H1 (cell line): ENCODE measurements around the gene ZNF556. TPM values are rescaled to one million over a fixed set of nuclear protein-coding genes. Genes with fewer than 3 reads are reported as not detected.
"Not testable (repeated sequence)": the region's sequence is repeated elsewhere in the genome, so short reads cannot be mapped to it uniquely, and the experiment has no call there.

ENCODE experiments used
- CTCF ChIA-PET: fragments of 300-600 bp; sonication (Branson Sonifier 250); formaldehyde crosslinking; loops from one replicate; lab custom pipeline; 2021; ENCODE audit not compliant: partially characterized antibody; lab: Charles Lee
- POLR2A ChIA-PET: fragments of 300-600 bp; sonication (Branson Sonifier 250); formaldehyde crosslinking; loops from one replicate; lab custom pipeline; 2021; ENCODE audit warnings: inconsistent platforms; ENCODE audit not compliant: partially characterized antibody; lab: Charles Lee
- DNase-seq, 2 experiments: peaks; one replicate each; pipeline versions ENCODE4 v3.0.0 to v3.0.0-alpha.2; 2010 to 2022; ENCODE audit warnings: low spot score in 2 of 2, low read depth in 1 of 2, mixed read lengths in 1 of 2
- FAIRE-seq: peaks from 2 replicates; lab custom pipeline; 2011; peaks lifted over from hg19 to GRCh38; lab: Jason Lieb, UNC
- H2AFZ ChIP-seq: 2 replicates; pipeline ENCODE4 v1.8.1; 2012; ENCODE audit warnings: low read length, inconsistent platforms
- H2AK5ac ChIP-seq: 2 replicates; pipeline ENCODE4 v1.6.1; 2013; ENCODE audit warnings: low read depth, low read length
- H2BK120ac ChIP-seq: replicated peaks from 2 replicates; pipeline ENCODE3; 2013; ENCODE audit warnings: low read depth, low read length, inconsistent platforms
- H2BK12ac ChIP-seq: 2 replicates; pipeline ENCODE4 v1.6.1; 2013; ENCODE audit warnings: low read depth, low read length
- H2BK15ac ChIP-seq: 2 replicates; pipeline ENCODE4 v1.6.1; 2013; ENCODE audit warnings: low read length
- H2BK20ac ChIP-seq: 2 replicates; pipeline ENCODE4 v1.6.1; 2013; ENCODE audit warnings: low read length
- H2BK5ac ChIP-seq: 2 replicates; pipeline ENCODE4 v1.6.1; 2013; ENCODE audit warnings: low read depth, low read length
- H3K14ac ChIP-seq: 2 replicates; pipeline ENCODE4 v1.6.1; 2013; ENCODE audit warnings: inconsistent platforms; ENCODE audit not compliant: insufficient read length
- H3K18ac ChIP-seq: 2 replicates; pipeline ENCODE4 v1.6.1; 2013; ENCODE audit warnings: low read length; ENCODE audit errors: extremely low read depth
- H3K23ac ChIP-seq: 2 replicates; pipeline ENCODE4 v1.6.1; 2013; ENCODE audit warnings: inconsistent platforms; ENCODE audit not compliant: insufficient read length
- H3K23me2 ChIP-seq: 2 replicates; pipeline ENCODE4 v1.6.1; 2013; ENCODE audit warnings: low read depth, low read length
- H3K27ac ChIP-seq: 2 replicates; pipeline ENCODE4 v1.6.1; 2011; ENCODE audit warnings: low read depth, low read length, inconsistent platforms
- H3K27me3 ChIP-seq, 4 experiments: replicated peaks in 1 of 4; 1 replicate in 1 of 4; 2 replicates in 3 of 4; pipeline versions ENCODE4 v1.6.1 to v1.8.1; 2011 to 2013; ENCODE audit warnings: low read length in 3 of 4, mild to moderate bottlenecking in 3 of 4, inconsistent platforms in 2 of 4, mixed read lengths in 2 of 4, moderate library complexity in 1 of 4; ENCODE audit not compliant: control insufficient read depth in 3 of 4, insufficient read depth in 3 of 4; ENCODE audit errors: extremely low read depth in 1 of 4
- H3K36me3 ChIP-seq, 4 experiments: 2 replicates each; pipeline versions ENCODE4 v1.6.1 to v1.8.1; 2011 to 2013; ENCODE audit warnings: mild to moderate bottlenecking in 4 of 4, low read length in 3 of 4, moderate library complexity in 2 of 4, control low read depth in 1 of 4, inconsistent platforms in 1 of 4; ENCODE audit not compliant: insufficient read depth in 4 of 4, control insufficient read depth in 2 of 4
- H3K4ac ChIP-seq: replicated peaks from 2 replicates; pipeline ENCODE3; 2013; ENCODE audit warnings: low read length, low read depth, mixed read lengths, inconsistent platforms; ENCODE audit not compliant: insufficient read length
- H3K4me1 ChIP-seq, 4 experiments: replicated peaks in 1 of 4; 1 replicate in 1 of 4; 2 replicates in 3 of 4; pipeline versions ENCODE4 v1.6.1 to v1.8.1; 2011 to 2013; ENCODE audit warnings: low read length in 3 of 4, inconsistent platforms in 2 of 4, mixed read lengths in 1 of 4; ENCODE audit not compliant: insufficient read depth in 4 of 4, control insufficient read depth in 3 of 4
- H3K4me2 ChIP-seq, 2 experiments: 2 replicates each; pipeline versions ENCODE4 v1.6.1 to v1.8.1; 2011 to 2013; ENCODE audit warnings: low read depth in 2 of 2, low read length in 2 of 2, control low read depth in 1 of 2, inconsistent platforms in 1 of 2, mild to moderate bottlenecking in 1 of 2; ENCODE audit not compliant: insufficient read depth in 1 of 2
- H3K4me3 ChIP-seq, 4 experiments: fragments of 200-600, 300-600 bp in 1 of 4; sonication (generic), shearing (Covaris generic), sonication (Bioruptor Twin) in 1 of 4; 2 replicates each; pipeline versions ENCODE4 v1.5.1 to v1.8.1; 2011 to 2016; ENCODE audit warnings: low read length in 4 of 4, low read depth in 3 of 4, control low read depth in 2 of 4, inconsistent platforms in 2 of 4, mild to moderate bottlenecking in 2 of 4, mixed read lengths in 1 of 4, moderate library complexity in 1 of 4; ENCODE audit not compliant: insufficient read depth in 2 of 4; ENCODE audit errors: extremely low read depth in 1 of 4
- H3K56ac ChIP-seq: replicated peaks from 2 replicates; pipeline ENCODE3; 2013; ENCODE audit warnings: low read depth, mild to moderate bottlenecking, mixed read lengths, low read length, inconsistent platforms; ENCODE audit not compliant: insufficient read length
- H3K79me1 ChIP-seq: 2 replicates; pipeline ENCODE4 v1.6.1; 2013; ENCODE audit warnings: low read depth, low read length, control low read depth
- H3K79me2 ChIP-seq, 2 experiments: 2 replicates each; pipeline versions ENCODE4 v1.6.1 to v1.8.1; 2012 to 2013; ENCODE audit warnings: low read length in 2 of 2, mild to moderate bottlenecking in 2 of 2, inconsistent platforms in 1 of 2; ENCODE audit not compliant: insufficient read depth in 2 of 2, control insufficient read depth in 1 of 2
- H3K9ac ChIP-seq, 4 experiments: replicated peaks in 1 of 4; 1 replicate in 1 of 4; 2 replicates in 3 of 4; pipeline versions ENCODE4 v1.6.1 to v1.8.1; 2011 to 2013; ENCODE audit warnings: low read depth in 3 of 4, low read length in 3 of 4, control low read depth in 2 of 4, mild to moderate bottlenecking in 2 of 4, moderate library complexity in 2 of 4, inconsistent platforms in 1 of 4; ENCODE audit errors: extremely low read depth in 1 of 4
- H3K9me3 ChIP-seq, 2 experiments: 2 replicates each; pipeline versions ENCODE4 v1.6.1 to v1.8.1; 2012 to 2013; ENCODE audit warnings: mild to moderate bottlenecking in 2 of 2, moderate library complexity in 2 of 2, control low read depth in 1 of 2, inconsistent platforms in 1 of 2, low read depth in 1 of 2, low read length in 1 of 2, mixed read lengths in 1 of 2; ENCODE audit not compliant: insufficient read depth in 2 of 2
- H4K20me1 ChIP-seq, 2 experiments: replicated peaks in 1 of 2; 2 replicates each; pipeline versions ENCODE3 to v1.8.1; 2011 to 2013; ENCODE audit warnings: inconsistent platforms in 2 of 2, low read length in 2 of 2, mild to moderate bottlenecking in 1 of 2; ENCODE audit not compliant: insufficient read depth in 2 of 2, control insufficient read depth in 1 of 2
- H4K5ac ChIP-seq: 2 replicates; pipeline ENCODE4 v1.6.1; 2013; ENCODE audit warnings: low read length, low read depth, mixed read lengths, inconsistent platforms; ENCODE audit not compliant: insufficient read length
- H4K8ac ChIP-seq: 2 replicates; pipeline ENCODE4 v1.8.0; 2013; ENCODE audit warnings: mild to moderate bottlenecking, moderate library complexity, low read length, inconsistent platforms; ENCODE audit not compliant: insufficient read depth; ENCODE audit errors: extremely low read depth
- H4K91ac ChIP-seq: replicated peaks from 2 replicates; pipeline ENCODE3; 2013; ENCODE audit warnings: low read length, mixed read lengths, inconsistent platforms; ENCODE audit not compliant: insufficient read length
- RAD21 ChIP-seq, 2 experiments: IDR thresholded peaks in 1 of 2; conservative IDR thresholded peaks in 1 of 2; 2 replicates each; pipeline ENCODE4 v1.6.1; 2011; ENCODE audit warnings: low read depth in 2 of 2, low read length in 2 of 2, improper control_type of control experiment in 1 of 2, inconsistent platforms in 1 of 2, mild to moderate bottlenecking in 1 of 2, moderate library complexity in 1 of 2
- WGBS, 2 experiments: shearing (Covaris generic) in 1 of 2; methylation state at CpG; one replicate each; pipeline versions ENCODE4 v1.1.6 to v1.1.7; 2013 to 2015; ENCODE audit warnings: low lambda C conversion rate in 2 of 2, mixed read lengths in 2 of 2, inconsistent platforms in 1 of 2, low coverage in 1 of 2, missing lambda C conversion rate in 1 of 2; ENCODE audit not compliant: insufficient replicate concordance in 2 of 2, insufficient coverage in 1 of 2, insufficient read length in 1 of 2; ENCODE audit errors: extremely low coverage in 1 of 2, missing lambda C conversion rate in 1 of 2; 5-methylcytosine and 5-hydroxymethylcytosine counted together
- polyA plus RNA-seq, 7 experiments: library from polyadenylated mRNA; depleted of rRNA in 3 of 7; stranded (reverse) in 5 of 7; unstranded in 2 of 7; fragments of >200 nt in 5 of 7; fragments of 200-250 nt in 2 of 7; gene quantifications; 1 replicate in 5 of 7; 2 replicates in 1 of 7; 4 replicates in 1 of 7; pipeline versions ENCODE4 v1.2.1 to v1.2.3, GENCODE V29; 2011 to 2013; ENCODE audit warnings: missing spikeins in 2 of 7, mixed read lengths in 2 of 7
- total RNA-seq: library from RNA; stranded (reverse); fragmentation: NEBNext Ultra II Directional; extraction: Animal tissue kit (Norgen Biotek cat#: 25700); gene quantifications from 2 replicates; pipeline ENCODE4 v1.2.1, GENCODE V29; 2021

The ZNF556 gene
- total and polyA plus RNA-seq, 2 of the 8 experiments (the other 6 are each of a cell fraction or from before 2014, with no cell fraction given): not detected

DNA sequence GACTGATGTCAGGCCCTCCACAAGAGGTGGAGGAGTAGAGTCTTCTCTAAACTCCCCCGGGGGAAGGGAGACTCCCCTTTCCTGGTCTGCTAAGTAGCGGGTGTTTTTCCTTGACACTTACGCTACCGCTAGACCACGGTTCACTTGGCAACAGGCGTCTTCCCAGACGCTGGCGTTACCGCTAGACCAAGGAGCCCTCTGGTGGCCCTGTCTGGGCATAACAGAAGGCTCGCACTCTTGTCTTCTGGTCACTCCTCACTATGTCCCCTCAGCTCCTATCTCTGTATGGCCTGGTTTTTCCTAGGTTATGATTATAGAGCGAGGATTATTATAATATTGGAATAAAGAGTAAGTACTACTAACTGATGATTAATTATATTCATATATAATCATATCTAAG lies 5.0 kb downstream of the ZNF556 start:
- not testable (repeated sequence) for H2BK20ac ChIP-seq, H2BK12ac ChIP-seq, H3K9ac ChIP-seq, H3K4ac ChIP-seq, H4K20me1 ChIP-seq, H3K4me3 ChIP-seq, H3K14ac ChIP-seq, H2BK5ac ChIP-seq, H2BK15ac ChIP-seq, H3K56ac ChIP-seq, H4K91ac ChIP-seq, H3K27me3 ChIP-seq, H3K79me2 ChIP-seq, H3K18ac ChIP-seq, H2AK5ac ChIP-seq, H2BK120ac ChIP-seq, H3K4me1 ChIP-seq, FAIRE-seq, H4K8ac ChIP-seq, H3K4me2 ChIP-seq, H3K23ac ChIP-seq, H3K27ac ChIP-seq, H2AFZ ChIP-seq, H3K36me3 ChIP-seq, H3K23me2 ChIP-seq, H4K5ac ChIP-seq, H3K79me1 ChIP-seq
- TF ChIP-seq RAD21 (IDR thresholded peaks at IDR 0.05 in 1 of 2, conservative IDR thresholded peaks at IDR 0.05 in 1 of 2; ENCODE audit: low read depth in 2 of 2, low read length in 2 of 2): peak in 1 of 2 experiments; percentile 18; a peak in 3 of 4 replicates
- 31% methylated on average over 9 of the region's 11 CpGs; no CpG with 5 or more reads in 1 of the 2 experiments for WGBS, 2 experiments
- CTCF ChIA-PET: interaction anchor here (0.7 to 1.7 kb wide), 5 partner anchors 11 to 224 kb away, joined by 3 to 7 read pairs (median 4); partner anchors contain the start of gene ZNF555
- H3K9me3 ChIP-seq: peaks cover 34 to 68% of the 10 kb centered on the region in 2 experiments
- DNase-seq: peak in 1 of 2 experiments; percentile 47
- POLR2A ChIA-PET: interaction anchor here (0.6 to 0.9 kb wide), 2 partner anchors 54 to 143 kb away, joined by 3 read pairs; no protein-coding TSS in a partner anchor
